ENCODE results near the gene RHBDL3.

DNA sequence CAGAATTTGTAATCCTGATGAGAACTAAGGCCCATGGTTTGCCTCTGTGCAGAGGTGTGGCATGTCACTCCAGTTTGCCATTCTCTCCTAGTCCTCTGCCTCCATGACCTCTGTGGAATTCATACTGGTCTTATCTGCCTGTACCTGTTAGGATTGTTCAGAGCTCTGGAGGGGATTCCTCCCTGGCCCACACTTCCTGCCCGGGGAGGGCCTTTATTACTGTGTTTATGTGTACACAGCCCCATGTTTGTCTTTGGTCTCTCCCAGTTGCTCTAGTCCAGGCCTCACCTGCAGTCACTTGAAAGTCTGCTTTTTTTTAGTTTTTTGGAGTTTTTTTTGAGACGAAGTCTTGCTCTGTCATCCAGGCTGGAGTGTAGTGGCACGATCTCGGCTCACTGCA, 36.4 kb downstream of the RHBDL3 start:
- TF ChIP-seq, protein P1, sequence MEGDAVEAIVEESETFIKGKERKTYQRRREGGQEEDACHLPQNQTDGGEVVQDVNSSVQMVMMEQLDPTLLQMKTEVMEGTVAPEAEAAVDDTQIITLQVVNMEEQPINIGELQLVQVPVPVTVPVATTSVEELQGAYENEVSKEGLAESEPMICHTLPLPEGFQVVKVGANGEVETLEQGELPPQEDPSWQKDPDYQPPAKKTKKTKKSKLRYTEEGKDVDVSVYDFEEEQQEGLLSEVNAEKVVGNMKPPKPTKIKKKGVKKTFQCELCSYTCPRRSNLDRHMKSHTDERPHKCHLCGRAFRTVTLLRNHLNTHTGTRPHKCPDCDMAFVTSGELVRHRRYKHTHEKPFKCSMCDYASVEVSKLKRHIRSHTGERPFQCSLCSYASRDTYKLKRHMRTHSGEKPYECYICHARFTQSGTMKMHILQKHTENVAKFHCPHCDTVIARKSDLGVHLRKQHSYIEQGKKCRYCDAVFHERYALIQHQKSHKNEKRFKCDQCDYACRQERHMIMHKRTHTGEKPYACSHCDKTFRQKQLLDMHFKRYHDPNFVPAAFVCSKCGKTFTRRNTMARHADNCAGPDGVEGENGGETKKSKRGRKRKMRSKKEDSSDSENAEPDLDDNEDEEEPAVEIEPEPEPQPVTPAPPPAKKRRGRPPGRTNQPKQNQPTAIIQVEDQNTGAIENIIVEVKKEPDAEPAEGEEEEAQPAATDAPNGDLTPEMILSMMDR (conservative IDR thresholded peaks at IDR 0.05): no peak
- TF ChIP-seq ZFX (IDR thresholded peaks at IDR 0.05): no peak

Data from C4-2B (cell line).